Suppressor macrophage treated with lipopolysaccharide for 1 hour (primary cell): ENCODE results near the gene CALN1.
"Not testable (repeated sequence)": the region's sequence is repeated elsewhere in the genome, so short reads cannot be mapped to it uniquely, and the experiment has no call there.

Experiments
- DNase-seq, 3 donors: peaks; one replicate each; pipeline ENCODE4 v3.0.0-alpha.2; 2020 to 2022

CALN1 gene

GRCh38 chr7:71851776-71852498 is 560.2 kb downstream of the CALN1 start:
- no peak for DNase-seq

GRCh38 chr7:71846160-71846559 is 566.0 kb downstream of the CALN1 start:
- DNase-seq, result peak in 2 of 3 donors; percentile 34 to 35

GRCh38 chr7:71843676-71844075 is 568.5 kb downstream of the CALN1 start:
- peak; percentile 16 to 41 (median 22) for DNase-seq

- DNase-seq, result no peak
These were observed 569.4 kb downstream of the CALN1 start for GRCh38 chr7:71842786-71843185.

- DNase-seq, result no peak
These were observed 569.8 kb downstream of the CALN1 start for GRCh38 chr7:71842381-71842780.

- DNase-seq, result no peak
These were observed 577.1 kb downstream of the CALN1 start for GRCh38 chr7:71835056-71835455.

GRCh38 chr7:71829515-71829914 is 582.6 kb downstream of the CALN1 start:
- no peak for DNase-seq

- DNase-seq, result no peak
These were observed 583.8 kb downstream of the CALN1 start for GRCh38 chr7:71828361-71828760.

- no peak for DNase-seq
These were observed 586.0 kb downstream of the CALN1 start for GRCh38 chr7:71826141-71826540.

- DNase-seq, result no peak
These were observed 588.0 kb downstream of the CALN1 start for GRCh38 chr7:71824006-71824760.

- not testable (repeated sequence) for DNase-seq
These were observed 589.7 kb downstream of the CALN1 start for GRCh38 chr7:71822406-71822805.

- no peak for DNase-seq
These were observed 594.2 kb downstream of the CALN1 start for GRCh38 chr7:71817916-71818315.

- DNase-seq, result no peak
These were observed 604.0 kb downstream of the CALN1 start for GRCh38 chr7:71808115-71808514.

GRCh38 chr7:71804256-71804655 is 607.9 kb downstream of the CALN1 start:
- no peak for DNase-seq

GRCh38 chr7:71801976-71802375 is 610.2 kb downstream of the CALN1 start:
- no peak for DNase-seq

- no peak for DNase-seq
These were observed 611.8 kb downstream of the CALN1 start for GRCh38 chr7:71800321-71800720.

- DNase-seq, result no peak
These were observed 616.7 kb downstream of the CALN1 start for GRCh38 chr7:71795410-71795809.

- no peak for DNase-seq
These were observed 618.9 kb downstream of the CALN1 start for GRCh38 chr7:71793251-71793650.

- DNase-seq, result no peak
These were observed 624.6 kb downstream of the CALN1 start for GRCh38 chr7:71787513-71787912.

- DNase-seq, result no peak
These were observed 626.9 kb downstream of the CALN1 start for GRCh38 chr7:71785216-71785615.

GRCh38 chr7:71784781-71785180 is 627.4 kb downstream of the CALN1 start:
- DNase-seq, result no peak

- no peak for DNase-seq
These were observed 628.0 kb downstream of the CALN1 start for GRCh38 chr7:71784180-71784579.

- no peak for DNase-seq
These were observed 628.4 kb downstream of the CALN1 start for GRCh38 chr7:71783779-71784178.

- no peak for DNase-seq
These were observed 630.1 kb downstream of the CALN1 start for GRCh38 chr7:71782051-71782450.
